ENCODE data around the gene UNC50. TPM values are rescaled to one million over a fixed set of nuclear protein-coding genes. Genes with fewer than 3 reads are reported as not detected.

The UNC50 gene
- polyA plus RNA-seq, 1 donor (not counting 4 experiments of a cell fraction or from before 2014, with no cell fraction given) = 75.2 TPM

GRCh38 chr2:98563394-98563793 lies 45.0 kb upstream of the UNC50 start:
- no peak overlapping the region for H3K9ac ChIP-seq (ENCODE audit: control insufficient read depth, extremely low read depth, insufficient read depth, low read length)
- H3K9me1 ChIP-seq (ENCODE audit: control insufficient read depth, extremely low read depth, insufficient read depth, low read length) = no peaks in the 10 kb centered on the region
- dilution Hi-C loops (cut with MboI; ENCODE audit: extremely low pct_ligation_motif_present, low sequenced_read_pairs) = no loop called here
- no peak overlapping the region for H2AFZ ChIP-seq (ENCODE audit: control insufficient read depth, low read length)
- no peaks in the 10 kb centered on the region for H3K79me2 ChIP-seq (ENCODE audit: control insufficient read depth, insufficient read depth, low read length)
- H4K20me1 ChIP-seq (ENCODE audit: control insufficient read depth, extremely low read depth, insufficient read depth, low read length) = no peaks in the 10 kb centered on the region
- no peak for TF ChIP-seq CTCF (optimal IDR thresholded peaks at IDR 0.05 in 1 of 3, IDR thresholded peaks at IDR 0.05 in 1 of 3, conservative IDR thresholded peaks at IDR 0.05 in 1 of 3; ENCODE audit: extremely low read depth in 1 of 3, insufficient read depth in 2 of 3, low read length in 3 of 3)
- no peak overlapping the region for H3K4me3 ChIP-seq (ENCODE audit: control insufficient read depth in 2 of 3, extremely low read depth in 1 of 3, insufficient read depth in 2 of 3, low read depth in 1 of 3, low read length in 3 of 3)
- no peak overlapping the region for H3K27ac ChIP-seq (ENCODE audit: control insufficient read depth, insufficient read depth, low read length)
- no peaks in the 10 kb centered on the region for H3K27me3 ChIP-seq (ENCODE audit: control insufficient read depth, extremely low read depth, insufficient read depth, low read length)
- FAIRE-seq (no peak), DNase-seq (ENCODE audit: low read depth, low spot score) (no peak)
- no peaks in the 10 kb centered on the region for H3K9me3 ChIP-seq (ENCODE audit: control insufficient read depth, low read depth, low read length)
- H3K4me1 ChIP-seq (ENCODE audit: control insufficient read depth, extremely low read depth, insufficient read depth, low read length) = peaks cover 8% of the 10 kb centered on the region
- H3K4me2 ChIP-seq (ENCODE audit: control insufficient read depth, extremely low read depth, insufficient read depth, low read depth, low read length) = no peak overlapping the region
- peaks cover 3 to 15% of the 10 kb centered on the region in 2 experiments for H3K36me3 ChIP-seq (ENCODE audit: control insufficient read depth in 2 of 2, extremely low read depth in 1 of 2, insufficient read depth in 2 of 2, low read length in 2 of 2)

- peaks cover 11 to 14% of the 10 kb centered on the region in 2 experiments for H3K36me3 ChIP-seq (ENCODE audit: control insufficient read depth in 2 of 2, extremely low read depth in 1 of 2, insufficient read depth in 2 of 2, low read length in 2 of 2)
- DNase-seq (ENCODE audit: low read depth, low spot score) (no peak), FAIRE-seq (no peak)
- H2AFZ ChIP-seq (ENCODE audit: control insufficient read depth, low read length) = no peak overlapping the region
- H3K4me2 ChIP-seq (ENCODE audit: control insufficient read depth, extremely low read depth, insufficient read depth, low read depth, low read length) = no peak overlapping the region
- no peaks in the 10 kb centered on the region for H4K20me1 ChIP-seq (ENCODE audit: control insufficient read depth, extremely low read depth, insufficient read depth, low read length)
- H3K27ac ChIP-seq (ENCODE audit: control insufficient read depth, insufficient read depth, low read length) = no peak overlapping the region
- dilution Hi-C loops (cut with MboI; ENCODE audit: extremely low pct_ligation_motif_present, low sequenced_read_pairs) = no loop called here
- H3K27me3 ChIP-seq (ENCODE audit: control insufficient read depth, extremely low read depth, insufficient read depth, low read length) = no peaks in the 10 kb centered on the region
- H3K79me2 ChIP-seq (ENCODE audit: control insufficient read depth, insufficient read depth, low read length) = no peaks in the 10 kb centered on the region
- H3K4me1 ChIP-seq (ENCODE audit: control insufficient read depth, extremely low read depth, insufficient read depth, low read length) = peaks cover 16% of the 10 kb centered on the region
- H3K9me3 ChIP-seq (ENCODE audit: control insufficient read depth, low read depth, low read length) = no peaks in the 10 kb centered on the region
- no peak overlapping the region for H3K4me3 ChIP-seq (ENCODE audit: control insufficient read depth in 2 of 3, extremely low read depth in 1 of 3, insufficient read depth in 2 of 3, low read depth in 1 of 3, low read length in 3 of 3)
- H3K9me1 ChIP-seq (ENCODE audit: control insufficient read depth, extremely low read depth, insufficient read depth, low read length) = peaks cover 4% of the 10 kb centered on the region
- no peak overlapping the region for H3K9ac ChIP-seq (ENCODE audit: control insufficient read depth, extremely low read depth, insufficient read depth, low read length)
- no peak for TF ChIP-seq EZH2 (IDR thresholded peaks at IDR 0.05; ENCODE audit: low read length)
- no peak for TF ChIP-seq CTCF (optimal IDR thresholded peaks at IDR 0.05 in 1 of 3, IDR thresholded peaks at IDR 0.05 in 1 of 3, conservative IDR thresholded peaks at IDR 0.05 in 1 of 3; ENCODE audit: extremely low read depth in 1 of 3, insufficient read depth in 2 of 3, low read length in 3 of 3)
Measured at GRCh38 chr2:98564541-98565132, 43.8 kb upstream of the UNC50 start.

Measured in keratinocyte (primary cell).